ENCODE results near the gene TUB.
A peak's percentile ranks its signal among the peaks of the same experiment; 100 is the strongest.

The TUB gene

GRCh38 chr11:8059030-8059429 is 22.0 kb upstream of the TUB start:
- TF ChIP-seq CTCF (IDR thresholded peaks at IDR 0.05; ENCODE audit: low read depth, low read length, missing control alignments) = no peak
- Histone ChIP-seq H3K4me3 (ENCODE audit: low read depth, low read length) (no peak overlapping the region), H3K27me3 (replicated peaks) (no peaks in the 10 kb centered on the region), H3K27ac (no peak overlapping the region), H3K36me3 (replicated peaks) (no peaks in the 10 kb centered on the region)
- in situ Hi-C loops (cut with HindIII; ENCODE audit: low pct_ligation_motif_present, low sequenced_read_pairs) = no loop called here
- no peak for DNase-seq

GRCh38 chr11:8059571-8060011 is 21.4 kb upstream of the TUB start:
- no peaks in the 10 kb centered on the region for H3K27me3 ChIP-seq (replicated peaks)
- no peak for DNase-seq
- no peaks in the 10 kb centered on the region for H3K36me3 ChIP-seq (replicated peaks)
- no peak overlapping the region for H3K27ac ChIP-seq
- no peak overlapping the region for H3K4me3 ChIP-seq (ENCODE audit: low read depth, low read length)
- no peak for TF ChIP-seq CTCF (IDR thresholded peaks at IDR 0.05; ENCODE audit: low read depth, low read length, missing control alignments)
- in situ Hi-C loops (cut with HindIII; ENCODE audit: low pct_ligation_motif_present, low sequenced_read_pairs) = no loop called here

GRCh38 chr11:8060146-8060719 is 20.8 kb upstream of the TUB start:
- in situ Hi-C loops (cut with HindIII; ENCODE audit: low pct_ligation_motif_present, low sequenced_read_pairs) = no loop called here
- DNase-seq = no peak
- H3K4me3 ChIP-seq (ENCODE audit: low read depth, low read length) = no peak overlapping the region
- no peak overlapping the region for H3K27ac ChIP-seq
- H3K27me3 ChIP-seq (replicated peaks) = no peaks in the 10 kb centered on the region
- no peaks in the 10 kb centered on the region for H3K36me3 ChIP-seq (replicated peaks)
- no peak for TF ChIP-seq CTCF (IDR thresholded peaks at IDR 0.05; ENCODE audit: low read depth, low read length, missing control alignments)

GRCh38 chr11:8060801-8061554 is 20.0 kb upstream of the TUB start:
- no peak for TF ChIP-seq CTCF (IDR thresholded peaks at IDR 0.05; ENCODE audit: low read depth, low read length, missing control alignments)
- DNase-seq = peak; percentile 72
- in situ Hi-C loops (cut with HindIII; ENCODE audit: low pct_ligation_motif_present, low sequenced_read_pairs) = no loop called here
- H3K27me3 ChIP-seq (replicated peaks) = no peaks in the 10 kb centered on the region
- H3K36me3 ChIP-seq (replicated peaks) = no peaks in the 10 kb centered on the region
- H3K27ac ChIP-seq = no peak overlapping the region
- H3K4me3 ChIP-seq (ENCODE audit: low read depth, low read length) = no peak overlapping the region

GRCh38 chr11:8061555-8062428 is 19.2 kb upstream of the TUB start:
- no peak for DNase-seq
- H3K27ac ChIP-seq = no peak overlapping the region
- no peak overlapping the region for H3K4me3 ChIP-seq (ENCODE audit: low read depth, low read length)
- H3K36me3 ChIP-seq (replicated peaks) = no peaks in the 10 kb centered on the region
- in situ Hi-C loops (cut with HindIII; ENCODE audit: low pct_ligation_motif_present, low sequenced_read_pairs) = no loop called here
- no peaks in the 10 kb centered on the region for H3K27me3 ChIP-seq (replicated peaks)
- no peak for TF ChIP-seq CTCF (IDR thresholded peaks at IDR 0.05; ENCODE audit: low read depth, low read length, missing control alignments)
